ENCODE results near the gene RFT1. TPM values are rescaled to one million over a fixed set of nuclear protein-coding genes. Genes with fewer than 3 reads are reported as not detected.

RFT1 gene
- total RNA-seq, 1 donor from 2014 or later, result 27.7 TPM

GRCh38 chr3:53113293-53114010 is 16.8 kb downstream of the RFT1 start:
- no peak for TF ChIP-seq CTCF (IDR thresholded peaks at IDR 0.05; ENCODE audit: unreplicated experiment)
- no peaks in the 10 kb centered on the region for H3K27me3 Mint-ChIP-seq (ENCODE audit: low read depth)
- no peaks in the 10 kb centered on the region for H3K9me3 Mint-ChIP-seq
- H3K4me1 Mint-ChIP-seq, result peaks cover 3% of the 10 kb centered on the region
- H3K36me3 Mint-ChIP-seq, result peaks cover 19% of the 10 kb centered on the region
- DNase-seq (ENCODE audit: low spot score in 2 of 2, unreplicated experiment in 2 of 2), result no peak
- H3K27ac Mint-ChIP-seq, result no peak overlapping the region
- no peak overlapping the region for H3K4me3 Mint-ChIP-seq

- no peak overlapping the region for H3K27ac Mint-ChIP-seq
- no peak for TF ChIP-seq CTCF (IDR thresholded peaks at IDR 0.05; ENCODE audit: unreplicated experiment)
These were observed 18.4 kb downstream of the RFT1 start for GRCh38 chr3:53111822-53112221.

GRCh38 chr3:53109891-53110771 is 20.1 kb downstream of the RFT1 start:
- TF ChIP-seq CTCF (IDR thresholded peaks at IDR 0.05; ENCODE audit: unreplicated experiment), result no peak
- DNase-seq (ENCODE audit: low spot score in 2 of 2, unreplicated experiment in 2 of 2), result no peak
- Mint-ChIP-seq H3K27ac (no peak overlapping the region), H3K4me1 (peaks cover 3% of the 10 kb centered on the region), H3K9me3 (no peaks in the 10 kb centered on the region), H3K27me3 (ENCODE audit: low read depth) (no peaks in the 10 kb centered on the region), H3K36me3 (peaks cover 24% of the 10 kb centered on the region), H3K4me3 (no peak overlapping the region)

More at GRCh38 chr3:53111822-53112221, 18.4 kb downstream of the RFT1 start:
- H3K36me3 Mint-ChIP-seq, result peaks cover 18% of the 10 kb centered on the region
- H3K4me1 Mint-ChIP-seq, result peaks cover 3% of the 10 kb centered on the region
- no peaks in the 10 kb centered on the region for H3K27me3 Mint-ChIP-seq (ENCODE audit: low read depth)
- no peak overlapping the region for H3K4me3 Mint-ChIP-seq
- no peak for DNase-seq (ENCODE audit: low spot score in 2 of 2, unreplicated experiment in 2 of 2)
- H3K9me3 Mint-ChIP-seq, result no peaks in the 10 kb centered on the region

- H3K27ac Mint-ChIP-seq, result no peak overlapping the region
- peaks cover 3% of the 10 kb centered on the region for H3K4me1 Mint-ChIP-seq
- H3K4me3 Mint-ChIP-seq, result no peak overlapping the region
- no peaks in the 10 kb centered on the region for H3K9me3 Mint-ChIP-seq
- H3K36me3 Mint-ChIP-seq, result peaks cover 24% of the 10 kb centered on the region
- no peaks in the 10 kb centered on the region for H3K27me3 Mint-ChIP-seq (ENCODE audit: low read depth)
- DNase-seq (ENCODE audit: low spot score in 2 of 2, unreplicated experiment in 2 of 2), result no peak
- TF ChIP-seq CTCF (IDR thresholded peaks at IDR 0.05; ENCODE audit: unreplicated experiment), result no peak
These were observed 21.0 kb downstream of the RFT1 start for GRCh38 chr3:53109190-53109589.

- DNase-seq (ENCODE audit: low spot score in 2 of 2, unreplicated experiment in 2 of 2), result no peak
- Mint-ChIP-seq H3K27me3 (ENCODE audit: low read depth) (no peaks in the 10 kb centered on the region), H3K27ac (no peak overlapping the region), H3K4me3 (no peak overlapping the region), H3K36me3 (peaks cover 32% of the 10 kb centered on the region), H3K4me1 (no peaks in the 10 kb centered on the region), H3K9me3 (no peaks in the 10 kb centered on the region)
- TF ChIP-seq CTCF (IDR thresholded peaks at IDR 0.05; ENCODE audit: unreplicated experiment), result no peak
These were observed 25.5 kb downstream of the RFT1 start for GRCh38 chr3:53104762-53105161.

All from mesothelial cell of epicardium (in vitro differentiated cells).